Suprapubic skin (tissue), 4 donors: Measurements from ENCODE around the gene OR4S2.

ENCODE experiments used
- EP300 ChIP-seq: sonication (generic); formaldehyde crosslinking; IDR thresholded peaks from one replicate; pipeline ENCODE4 v1.6.1; 2017; ENCODE audit warnings: antibody characterized with exemption
- POLR2A ChIP-seq, 2 donors: fragments of 450-650 bp; IDR thresholded peaks; one replicate each; pipeline ENCODE4 v1.6.1; 2017; ENCODE audit warnings: antibody characterized with exemption in 2 of 2, mild to moderate bottlenecking in 2 of 2, moderate library complexity in 2 of 2
- POLR2AphosphoS5 ChIP-seq, 3 donors: sonication (generic); formaldehyde crosslinking; IDR thresholded peaks; one replicate each; pipeline ENCODE4 v1.6.1; 2017; ENCODE audit warnings: antibody characterized with exemption in 3 of 3
- TF ChIP-seq, protein P1 (sequence below), 2 donors: fragments of 200-600 bp in 1 of 2; fragments of 450-650 bp in 1 of 2; sonication (generic) in 1 of 2; IDR thresholded peaks; one replicate each; pipeline ENCODE4 v1.5.1; 2016 to 2019; ENCODE audit warnings: antibody characterized with exemption in 2 of 2, mild to moderate bottlenecking in 1 of 2, moderate library complexity in 1 of 2

- TF ChIP-seq, protein P1, sequence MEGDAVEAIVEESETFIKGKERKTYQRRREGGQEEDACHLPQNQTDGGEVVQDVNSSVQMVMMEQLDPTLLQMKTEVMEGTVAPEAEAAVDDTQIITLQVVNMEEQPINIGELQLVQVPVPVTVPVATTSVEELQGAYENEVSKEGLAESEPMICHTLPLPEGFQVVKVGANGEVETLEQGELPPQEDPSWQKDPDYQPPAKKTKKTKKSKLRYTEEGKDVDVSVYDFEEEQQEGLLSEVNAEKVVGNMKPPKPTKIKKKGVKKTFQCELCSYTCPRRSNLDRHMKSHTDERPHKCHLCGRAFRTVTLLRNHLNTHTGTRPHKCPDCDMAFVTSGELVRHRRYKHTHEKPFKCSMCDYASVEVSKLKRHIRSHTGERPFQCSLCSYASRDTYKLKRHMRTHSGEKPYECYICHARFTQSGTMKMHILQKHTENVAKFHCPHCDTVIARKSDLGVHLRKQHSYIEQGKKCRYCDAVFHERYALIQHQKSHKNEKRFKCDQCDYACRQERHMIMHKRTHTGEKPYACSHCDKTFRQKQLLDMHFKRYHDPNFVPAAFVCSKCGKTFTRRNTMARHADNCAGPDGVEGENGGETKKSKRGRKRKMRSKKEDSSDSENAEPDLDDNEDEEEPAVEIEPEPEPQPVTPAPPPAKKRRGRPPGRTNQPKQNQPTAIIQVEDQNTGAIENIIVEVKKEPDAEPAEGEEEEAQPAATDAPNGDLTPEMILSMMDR (IDR thresholded peaks at IDR 0.05) = no peak
- TF ChIP-seq POLR2A (IDR thresholded peaks at IDR 0.05) (no peak), EP300 (no peak), POLR2AphosphoS5 (IDR thresholded peaks at IDR 0.05) (no peak)
Measured at GRCh38 chr11:55658608-55659007, 10.5 kb downstream of the OR4S2 start.
